HG03103 (cell line): ENCODE data around the gene CLN6.
"Not testable (repeated sequence)": the region's sequence is repeated elsewhere in the genome, so short reads cannot be mapped to it uniquely, and the experiment has no call there.

Experiments
- ATAC-seq: cut with Tn5 transposase; IDR thresholded peaks from one replicate; pipeline ENCODE4 v1.9.1; 2021; ENCODE audit warnings: low read depth; ENCODE audit not compliant: unreplicated experiment

CLN6 gene

GRCh38 chr15:68195336-68196112 lies 34.0 kb downstream of the CLN6 start:
- no peak for ATAC-seq

GRCh38 chr15:68192804-68193486 lies 36.6 kb downstream of the CLN6 start:
- ATAC-seq = no peak

- ATAC-seq = no peak
These were observed 37.4 kb downstream of the CLN6 start for GRCh38 chr15:68192117-68192516.

GRCh38 chr15:68191555-68191954 lies 38.0 kb downstream of the CLN6 start:
- ATAC-seq = no peak

GRCh38 chr15:68190048-68190447 lies 39.5 kb downstream of the CLN6 start:
- no peak for ATAC-seq

- no peak for ATAC-seq
These were observed 40.9 kb downstream of the CLN6 start for GRCh38 chr15:68188647-68189046.

- no peak for ATAC-seq
These were observed 42.0 kb downstream of the CLN6 start for GRCh38 chr15:68187559-68187958.

GRCh38 chr15:68186671-68187397 lies 42.7 kb downstream of the CLN6 start:
- no peak for ATAC-seq

GRCh38 chr15:68184616-68185480 lies 44.7 kb downstream of the CLN6 start:
- ATAC-seq = no peak

GRCh38 chr15:68183616-68184315 lies 45.8 kb downstream of the CLN6 start:
- ATAC-seq = no peak

- ATAC-seq = no peak
These were observed 51.8 kb downstream of the CLN6 start for GRCh38 chr15:68177742-68178141.

GRCh38 chr15:68176601-68177000 lies 52.9 kb downstream of the CLN6 start:
- no peak for ATAC-seq

- no peak for ATAC-seq
These were observed 54.0 kb downstream of the CLN6 start for GRCh38 chr15:68175526-68175925.

- no peak for ATAC-seq
These were observed 56.4 kb downstream of the CLN6 start for GRCh38 chr15:68173119-68173518.

GRCh38 chr15:68172037-68172436 lies 57.5 kb downstream of the CLN6 start:
- ATAC-seq = not testable (repeated sequence)

GRCh38 chr15:68166847-68167246 lies 62.7 kb downstream of the CLN6 start:
- ATAC-seq = no peak

- no peak for ATAC-seq
These were observed 66.3 kb downstream of the CLN6 start for GRCh38 chr15:68163191-68163590.

GRCh38 chr15:68158046-68158628 lies 71.4 kb downstream of the CLN6 start:
- no peak for ATAC-seq

GRCh38 chr15:68157074-68157473 lies 72.5 kb downstream of the CLN6 start:
- no peak for ATAC-seq
